NT2/D1 (cell line): ENCODE data around the gene METTL26.

ENCODE experiments used
- SUZ12 ChIP-seq: IDR thresholded peaks from 2 replicates; pipeline ENCODE4 v1.6.1; 2011; ENCODE audit not compliant: insufficient read length, insufficient read depth; ENCODE audit errors: extremely low read depth
- YY1 ChIP-seq: IDR thresholded peaks from 2 replicates; pipeline ENCODE4 v1.6.1; 2011; ENCODE audit not compliant: insufficient read length, insufficient read depth

GRCh38 chr16:624526-625070, 11.5 kb downstream of the METTL26 start:
- no peak for TF ChIP-seq SUZ12
- TF ChIP-seq YY1 = no peak
